Gastroesophageal sphincter (tissue), 4 donors: ENCODE measurements around the gene KLLN. TPM values are rescaled to one million over a fixed set of nuclear protein-coding genes. Genes with fewer than 3 reads are reported as not detected.
"Not testable (repeated sequence)": the region's sequence is repeated elsewhere in the genome, so short reads cannot be mapped to it uniquely, and the experiment has no call there.

ENCODE experiments used
- ATAC-seq: fragments of 150-250 bp; one replicate; pipeline ENCODE4 v1.9.1; 2016; ENCODE audit warnings: mild to moderate bottlenecking, moderate library complexity
- H3K27ac ChIP-seq, 4 donors: fragments of 200-600 bp; sonication (generic) in 3 of 4; 1 replicate in 3 of 4; 2 replicates in 1 of 4; pipeline ENCODE4 v1.5.1; 2016 to 2019
- H3K27me3 ChIP-seq: fragments of 200-600 bp; sonication (generic); one replicate; pipeline ENCODE4 v1.5.1; 2019
- H3K36me3 ChIP-seq, 2 donors: fragments of 200-600 bp; sonication (generic); one replicate each; pipeline ENCODE4 v1.5.1; 2019; ENCODE audit warnings: control low read depth in 1 of 2
- H3K4me1 ChIP-seq, 3 donors: fragments of 200-600 bp; sonication (generic); 1 replicate in 2 of 3; 2 replicates in 1 of 3; pipeline ENCODE4 v1.5.1; 2016 to 2019; ENCODE audit warnings: control low read depth in 2 of 3
- H3K4me3 ChIP-seq, 2 donors: fragments of 200-600 bp; sonication (generic); one replicate each; pipeline ENCODE4 v1.5.1; 2019; ENCODE audit warnings: mild to moderate bottlenecking in 1 of 2, moderate library complexity in 1 of 2
- H3K9me3 ChIP-seq, 3 donors: fragments of 200-600 bp; sonication (generic); one replicate each; pipeline ENCODE4 v1.5.1; 2017 to 2019; ENCODE audit warnings: control low read depth in 2 of 3
- EP300 ChIP-seq: sonication (generic); formaldehyde crosslinking; IDR thresholded peaks from one replicate; pipeline ENCODE4 v1.6.1; 2017; ENCODE audit warnings: antibody characterized with exemption, mild to moderate bottlenecking
- POLR2A ChIP-seq, 2 donors: fragments of 450-650 bp; IDR thresholded peaks; one replicate each; pipeline ENCODE4 v1.6.1; 2017; ENCODE audit warnings: antibody characterized with exemption in 2 of 2, mild to moderate bottlenecking in 2 of 2, moderate library complexity in 1 of 2
- POLR2AphosphoS5 ChIP-seq: sonication (generic); formaldehyde crosslinking; IDR thresholded peaks from one replicate; pipeline ENCODE4 v1.6.1; 2017; ENCODE audit warnings: antibody characterized with exemption
- WGBS, 2 donors: methylation state at CpG; one replicate each; pipeline ENCODE4 v1.1.5; 2018; ENCODE audit warnings: low coverage in 1 of 2; 5-methylcytosine and 5-hydroxymethylcytosine counted together
- total RNA-seq, 4 donors: library from RNA; depleted of rRNA; stranded (reverse); fragments of >200 nt; gene quantifications; one replicate each; pipeline ENCODE4 v1.1.0, GENCODE V29; 2016
- TF ChIP-seq, protein P1 (sequence below), 4 experiments: fragments of 200-600 bp in 2 of 4; fragments of 450-650 bp in 2 of 4; sonication (generic) in 1 of 4; IDR thresholded peaks; one replicate each; pipeline ENCODE4 v1.5.1; 2017 to 2019; ENCODE audit warnings: antibody characterized with exemption in 4 of 4, mild to moderate bottlenecking in 2 of 4, moderate library complexity in 2 of 4

Gene KLLN
- total RNA-seq, 4 donors from 2014 or later = 0.05 to 0.54 (median 0.19) TPM; not detected in 1

DNA sequence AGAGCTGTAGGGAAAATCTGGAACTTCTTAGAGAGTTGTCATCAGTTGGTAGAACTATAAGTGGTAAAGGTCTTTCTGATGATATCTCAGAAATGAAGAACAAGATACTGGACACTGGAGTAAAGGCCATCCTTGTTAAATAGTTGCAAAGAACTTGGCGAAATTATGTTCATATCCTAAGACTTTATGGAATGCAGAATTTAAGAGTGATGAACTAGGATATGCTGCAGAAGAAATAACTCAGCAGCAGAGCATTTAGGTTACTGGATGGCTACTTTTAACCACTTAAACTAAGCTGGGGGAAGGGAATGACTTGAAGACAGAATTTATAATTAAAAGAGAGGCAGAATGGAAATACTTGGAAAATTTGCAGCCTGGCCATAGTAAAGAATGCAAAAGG is 23.8 kb upstream of the KLLN start:
- Histone ChIP-seq H3K9me3 (no peaks in the 10 kb centered on the region), H3K36me3 (peaks cover 5 to 24% of the 10 kb centered on the region in 2 donors), H3K4me1 (peaks cover 0 to 53% (median 0%) of the 10 kb centered on the region in 3 donors), H3K4me3 (no peak overlapping the region), H3K27ac (no peak overlapping the region), H3K27me3 (no peaks in the 10 kb centered on the region)
- 95 to 100% methylated on average over 1 of the region's 1 CpG for WGBS, 2 donors
- TF ChIP-seq EP300 (no peak), POLR2AphosphoS5 (no peak), POLR2A (IDR thresholded peaks at IDR 0.05) (no peak)
- TF ChIP-seq, protein P1, sequence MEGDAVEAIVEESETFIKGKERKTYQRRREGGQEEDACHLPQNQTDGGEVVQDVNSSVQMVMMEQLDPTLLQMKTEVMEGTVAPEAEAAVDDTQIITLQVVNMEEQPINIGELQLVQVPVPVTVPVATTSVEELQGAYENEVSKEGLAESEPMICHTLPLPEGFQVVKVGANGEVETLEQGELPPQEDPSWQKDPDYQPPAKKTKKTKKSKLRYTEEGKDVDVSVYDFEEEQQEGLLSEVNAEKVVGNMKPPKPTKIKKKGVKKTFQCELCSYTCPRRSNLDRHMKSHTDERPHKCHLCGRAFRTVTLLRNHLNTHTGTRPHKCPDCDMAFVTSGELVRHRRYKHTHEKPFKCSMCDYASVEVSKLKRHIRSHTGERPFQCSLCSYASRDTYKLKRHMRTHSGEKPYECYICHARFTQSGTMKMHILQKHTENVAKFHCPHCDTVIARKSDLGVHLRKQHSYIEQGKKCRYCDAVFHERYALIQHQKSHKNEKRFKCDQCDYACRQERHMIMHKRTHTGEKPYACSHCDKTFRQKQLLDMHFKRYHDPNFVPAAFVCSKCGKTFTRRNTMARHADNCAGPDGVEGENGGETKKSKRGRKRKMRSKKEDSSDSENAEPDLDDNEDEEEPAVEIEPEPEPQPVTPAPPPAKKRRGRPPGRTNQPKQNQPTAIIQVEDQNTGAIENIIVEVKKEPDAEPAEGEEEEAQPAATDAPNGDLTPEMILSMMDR (IDR thresholded peaks at IDR 0.05) = no peak
- ATAC-seq = no peak

DNA sequence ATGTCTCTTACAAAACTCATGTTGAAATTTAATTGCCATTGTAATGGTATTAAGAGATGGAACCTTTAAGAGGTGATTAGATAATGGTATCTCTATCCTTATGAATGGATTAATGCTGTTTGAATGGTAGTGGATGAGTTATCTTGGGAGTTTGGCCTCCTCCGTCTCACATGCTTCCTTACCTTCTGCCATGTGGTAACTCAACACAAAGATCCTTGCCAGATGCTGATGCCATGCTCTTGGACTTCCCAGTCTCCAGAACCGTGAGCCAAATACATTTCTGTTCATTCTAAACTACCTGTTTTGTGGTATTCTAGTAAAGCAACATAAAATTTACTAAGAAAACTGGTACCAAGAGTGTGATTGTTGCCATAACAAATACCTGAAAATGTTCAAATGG is 23.3 kb upstream of the KLLN start:
- Histone ChIP-seq H3K4me1 (peaks cover 0 to 52% (median 0%) of the 10 kb centered on the region in 3 donors), H3K4me3 (no peak overlapping the region), H3K27ac (no peak overlapping the region), H3K36me3 (peaks cover 5 to 24% of the 10 kb centered on the region in 2 donors), H3K27me3 (no peaks in the 10 kb centered on the region), H3K9me3 (no peaks in the 10 kb centered on the region)
- TF ChIP-seq EP300 = no peak
- TF ChIP-seq POLR2A (IDR thresholded peaks at IDR 0.05) = no peak
- TF ChIP-seq, protein P1 (IDR thresholded peaks at IDR 0.05) = no peak
- no peak for TF ChIP-seq POLR2AphosphoS5
- ATAC-seq = no peak
- WGBS, 2 donors = 100% methylated on average over 1 to 2 of the region's 2 CpGs

DNA sequence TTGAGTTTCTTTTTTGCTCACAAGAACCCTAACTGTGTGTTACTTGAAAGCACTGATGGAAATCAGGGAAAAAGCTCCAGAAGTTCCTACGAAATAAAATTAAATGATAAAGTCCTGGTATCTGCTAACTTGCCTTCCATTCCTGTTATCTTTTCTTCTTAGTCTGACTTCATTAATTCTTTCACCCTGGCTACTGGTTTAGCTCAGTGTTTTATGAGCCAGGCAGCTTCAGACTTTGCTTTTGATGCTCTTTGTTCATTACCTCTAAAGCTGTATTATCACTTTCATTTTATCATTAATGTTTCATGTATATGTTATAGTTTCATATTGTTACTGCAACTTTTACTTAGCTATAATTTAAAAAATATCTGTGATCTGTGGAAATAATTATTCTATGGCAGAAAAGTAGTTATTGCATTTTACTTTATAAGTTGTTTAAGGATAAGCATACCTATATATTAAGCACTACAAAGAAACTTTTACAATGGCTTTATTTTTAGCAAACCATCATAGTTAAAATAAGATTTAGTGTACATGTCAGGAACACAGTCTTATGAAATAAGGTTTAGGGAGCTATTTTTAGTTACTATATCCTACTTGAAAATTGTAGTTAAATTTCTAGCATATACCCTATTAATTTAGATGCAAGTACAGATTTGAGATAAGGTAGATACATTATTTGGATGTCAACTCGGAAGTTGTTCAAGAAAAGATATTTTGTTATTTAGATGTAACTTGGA is 19.4 kb upstream of the KLLN start:
- no peaks in the 10 kb centered on the region for H3K9me3 ChIP-seq
- no peak overlapping the region for H3K4me3 ChIP-seq
- 80 to 83% methylated on average over 2 of the region's 2 CpGs for WGBS, 2 donors
- ATAC-seq = no peak
- H3K27me3 ChIP-seq = no peaks in the 10 kb centered on the region
- TF ChIP-seq POLR2A (IDR thresholded peaks at IDR 0.05) (no peak), POLR2AphosphoS5 (no peak), EP300 (no peak)
- TF ChIP-seq, protein P1 (IDR thresholded peaks at IDR 0.05) = no peak
- H3K36me3 ChIP-seq = peaks cover 5 to 18% of the 10 kb centered on the region in 2 donors
- no peak overlapping the region for H3K27ac ChIP-seq
- H3K4me1 ChIP-seq = peaks cover 0 to 60% (median 0%) of the 10 kb centered on the region in 3 donors

DNA sequence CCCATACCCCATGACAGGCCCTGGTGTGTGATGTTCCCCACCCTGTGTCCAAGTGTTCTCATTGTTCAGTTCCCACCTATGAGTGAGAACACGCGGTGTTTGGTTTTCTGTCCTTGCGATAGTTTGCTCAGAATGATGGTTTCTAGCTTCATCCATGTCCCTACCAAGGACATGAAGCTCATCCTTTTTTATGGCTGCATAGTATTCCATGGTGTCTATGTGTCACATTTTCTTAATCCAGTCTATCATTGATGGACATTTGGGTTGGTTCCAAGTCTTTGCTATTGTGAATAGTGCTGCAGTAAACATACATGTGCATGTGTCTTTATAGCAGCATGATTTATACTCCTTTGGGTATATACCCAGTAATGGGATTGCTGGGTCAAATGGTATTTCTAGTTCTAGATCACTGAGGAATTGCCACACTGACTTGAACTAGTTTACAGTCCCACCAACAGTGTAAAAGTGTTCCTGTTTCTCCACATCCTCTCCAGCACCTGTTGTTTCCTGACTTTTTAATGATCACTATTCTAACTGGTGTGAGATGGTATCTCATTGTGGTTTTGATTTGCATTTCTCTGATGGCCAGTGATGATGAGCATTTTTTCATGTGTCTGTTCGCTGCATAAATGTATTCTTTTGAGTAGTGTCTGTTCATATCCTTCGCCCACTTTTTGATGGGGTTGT is 18.2 kb upstream of the KLLN start:
- not testable (repeated sequence) for H3K4me3 ChIP-seq, H3K9me3 ChIP-seq, H3K36me3 ChIP-seq, H3K27ac ChIP-seq, H3K27me3 ChIP-seq, ATAC-seq
- WGBS, 2 donors = 94% methylated on average over 2 to 4 of the region's 5 CpGs
- H3K4me1 ChIP-seq = peaks cover 0 to 71% (median 0%) of the 10 kb centered on the region in 3 donors

DNA sequence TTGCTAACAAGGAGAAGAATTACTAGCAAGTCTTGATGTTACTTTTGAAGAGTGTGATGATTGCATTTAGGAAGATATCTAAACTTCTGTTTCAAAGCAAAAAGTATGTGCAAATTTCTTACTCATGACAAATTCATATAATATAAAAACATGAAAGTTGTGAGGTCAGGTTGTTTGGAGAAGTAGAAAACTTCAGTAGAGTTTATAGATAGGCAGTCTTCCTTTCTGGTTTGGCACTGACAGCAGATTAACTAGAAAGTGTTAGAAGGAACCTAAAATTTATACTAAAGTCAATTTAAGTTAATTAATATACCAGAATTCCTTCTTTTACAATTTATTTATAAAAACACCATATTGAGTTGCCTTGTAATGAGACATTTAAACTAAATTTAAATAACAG is 17.0 kb upstream of the KLLN start:
- no peak for ATAC-seq
- Histone ChIP-seq H3K27me3 (no peaks in the 10 kb centered on the region), H3K4me1 (peaks cover 0 to 82% (median under 1%) of the 10 kb centered on the region in 3 donors), H3K4me3 (no peak overlapping the region), H3K9me3 (no peaks in the 10 kb centered on the region), H3K36me3 (no peaks in the 10 kb centered on the region), H3K27ac (no peak overlapping the region)
- no peak for TF ChIP-seq POLR2AphosphoS5
- TF ChIP-seq POLR2A (IDR thresholded peaks at IDR 0.05) = no peak
- TF ChIP-seq, protein P1 (IDR thresholded peaks at IDR 0.05) = no peak
- no peak for TF ChIP-seq EP300
